ENCODE results near the gene SEC14L3. TPM values are rescaled to one million over a fixed set of nuclear protein-coding genes. Genes with fewer than 3 reads are reported as not detected.

The SEC14L3 gene
- total RNA-seq, 1 experiment from 2014 or later: not detected

DNA sequence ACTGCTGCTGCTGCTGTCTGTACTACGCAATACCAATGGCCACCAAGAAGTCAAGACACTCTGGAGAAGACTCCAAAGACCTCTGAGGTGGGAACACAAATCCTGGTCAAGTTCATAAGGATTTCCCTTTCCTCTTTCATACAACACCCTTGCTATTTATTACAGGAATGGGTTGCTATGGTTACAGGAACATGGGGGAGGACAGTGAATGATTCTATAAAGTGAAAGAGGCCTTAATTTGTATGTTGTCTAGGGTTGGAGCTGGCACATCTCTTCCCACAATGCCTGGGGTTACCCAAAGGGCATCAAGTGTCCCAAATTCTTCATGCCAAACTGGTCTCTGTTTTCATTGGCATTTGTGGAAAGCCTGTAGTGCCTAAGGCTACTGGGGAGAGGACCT lies 11.4 kb upstream of the SEC14L3 start:
- Mint-ChIP-seq H3K9me3 (no peaks in the 10 kb centered on the region; a peak in 1 of 5 replicates), H3K36me3 (ENCODE audit: insufficient read depth in 1 of 3, low read depth in 3 of 3) (no peaks in the 10 kb centered on the region), H3K4me3 (no peak overlapping the region; a peak in 1 of 5 replicates), H3K27ac (no peak overlapping the region), H3K27me3 (ENCODE audit: low read depth) (peaks cover 6% of the 10 kb centered on the region; the same call in 1 of the 2 replicates), H3K4me1 (peaks cover 0 to 3% of the 10 kb centered on the region in 2 experiments; a peak in 3 of 4 replicates)
- no peaks in the 10 kb centered on the region for H3K23me2 ChIP-seq (ENCODE audit: insufficient read length, low read depth, low read length, poor library complexity, severe bottlenecking)
- no peak overlapping the region for H2AK5ac ChIP-seq (ENCODE audit: insufficient read length, low read length)
- H3K27ac ChIP-seq (ENCODE audit: insufficient read length, low read depth, low read length): no peak overlapping the region
- no peak overlapping the region for H2BK120ac ChIP-seq (ENCODE audit: low read depth, low read length, poor library complexity, severe bottlenecking)
- H2BK5ac ChIP-seq (ENCODE audit: insufficient read length, low read length): no peak overlapping the region
- no peak overlapping the region for H3K4me2 ChIP-seq (ENCODE audit: insufficient read depth, insufficient read length, low read length)
- H3K27me3 ChIP-seq (ENCODE audit: insufficient read depth, low read length): no peaks in the 10 kb centered on the region
- H4K5ac ChIP-seq (ENCODE audit: insufficient read length, low read depth, low read length): no peak overlapping the region
- H3K23ac ChIP-seq (ENCODE audit: insufficient read length, low read depth, low read length): no peak overlapping the region
- no peaks in the 10 kb centered on the region for H3K9me3 ChIP-seq (ENCODE audit: control insufficient read depth, low read depth, low read length)
- H2AFZ ChIP-seq (ENCODE audit: low read length): no peak overlapping the region
- no peak overlapping the region for H3K14ac ChIP-seq (ENCODE audit: insufficient read depth, low read length)
- no CpG with 5 or more reads among the region's 1 CpG for WGBS (ENCODE audit: extremely low coverage, insufficient read length, low lambda C conversion rate)
- no peak overlapping the region for H4K91ac ChIP-seq (ENCODE audit: insufficient read length, low read depth, low read length)
- TF ChIP-seq CTCF (conservative IDR thresholded peaks at IDR 0.05): no peak
- DNase-seq: no peak
- H2BK15ac ChIP-seq (ENCODE audit: low read depth, low read length): no peak overlapping the region
- no peak overlapping the region for H3K18ac ChIP-seq (ENCODE audit: insufficient read length, low read depth, low read length)
- H3K4me1 ChIP-seq (ENCODE audit: insufficient read depth, low read length): no peaks in the 10 kb centered on the region
- H3K4ac ChIP-seq (ENCODE audit: low read depth, low read length): no peak overlapping the region
- no peak overlapping the region for H3K9ac ChIP-seq (ENCODE audit: extremely low read depth, insufficient read length, low read length)
- no peak overlapping the region for H2BK12ac ChIP-seq (ENCODE audit: insufficient read length, low read depth, low read length)
- H3T11ph ChIP-seq (ENCODE audit: low read length): no peak overlapping the region
- H4K20me1 ChIP-seq (ENCODE audit: control insufficient read depth, insufficient read depth, insufficient read length): no peaks in the 10 kb centered on the region
- H2BK20ac ChIP-seq (ENCODE audit: low read depth, low read length, poor library complexity, severe bottlenecking): no peak overlapping the region
- no peak overlapping the region for H3K56ac ChIP-seq (ENCODE audit: insufficient read length, low read depth, low read length)
- H4K8ac ChIP-seq (replicated peaks; ENCODE audit: insufficient read length, low read depth, low read length): no peak overlapping the region
- H3K79me2 ChIP-seq (ENCODE audit: insufficient read depth, low read length): no peaks in the 10 kb centered on the region
- no peaks in the 10 kb centered on the region for H3K79me1 ChIP-seq (ENCODE audit: insufficient read depth, low read depth, low read length, poor library complexity, severe bottlenecking)

All from H9 (cell line).